Measurements from ENCODE around the gene AFP. TPM values are rescaled to one million over a fixed set of nuclear protein-coding genes. Genes with fewer than 3 reads are reported as not detected.

Gene AFP
- total and polyA plus RNA-seq, 2 of the 8 experiments (the other 6 are each of a cell fraction or from before 2014, with no cell fraction given) = 6.1 to 10.4 TPM

GRCh38 chr4:73456177-73457022 lies 20.4 kb downstream of the AFP start (continued):
- no peak for TF ChIP-seq HDAC2 (IDR thresholded peaks at IDR 0.05; ENCODE audit: borderline replicate concordance in 1 of 2, low read depth in 2 of 2, low read length in 2 of 2)
